CD4-positive, alpha-beta T cell treated with Interleukin-6 for 4 hours (primary cell): ENCODE data around the gene UBAP1L.
A peak's percentile ranks its signal among the peaks of the same experiment; 100 is the strongest.
"Not testable (repeated sequence)": the region's sequence is repeated elsewhere in the genome, so short reads cannot be mapped to it uniquely, and the experiment has no call there.

ENCODE experiments used
- DNase-seq: peaks from one replicate; pipeline ENCODE4 v3.0.0-alpha.2; 2020; ENCODE audit warnings: mixed read lengths

UBAP1L gene

GRCh38 chr15:65062061-65062460, 52.9 kb downstream of the UBAP1L start:
- no peak for DNase-seq

GRCh38 chr15:65060641-65061397, 54.2 kb downstream of the UBAP1L start:
- no peak for DNase-seq

GRCh38 chr15:65059931-65060596, 54.9 kb downstream of the UBAP1L start:
- DNase-seq = no peak

GRCh38 chr15:65059369-65059750, 55.6 kb downstream of the UBAP1L start:
- DNase-seq = no peak

GRCh38 chr15:65058394-65059368, 56.3 kb downstream of the UBAP1L start:
- no peak for DNase-seq

- no peak for DNase-seq
Observed at GRCh38 chr15:65057549-65057940, 57.5 kb downstream of the UBAP1L start.

GRCh38 chr15:65056868-65057548, 58.0 kb downstream of the UBAP1L start:
- no peak for DNase-seq

GRCh38 chr15:65056106-65056505, 58.9 kb downstream of the UBAP1L start:
- DNase-seq = no peak

- DNase-seq = no peak
Observed at GRCh38 chr15:65055201-65055870, 59.7 kb downstream of the UBAP1L start.

GRCh38 chr15:65054333-65055200, 60.4 kb downstream of the UBAP1L start:
- DNase-seq = peak; percentile 63

- no peak for DNase-seq
Observed at GRCh38 chr15:65052956-65053355, 62.0 kb downstream of the UBAP1L start.

- no peak for DNase-seq
Observed at GRCh38 chr15:65051266-65051665, 63.7 kb downstream of the UBAP1L start.

- DNase-seq = no peak
Observed at GRCh38 chr15:65050270-65050669, 64.7 kb downstream of the UBAP1L start.

- DNase-seq = peak; percentile 88
Observed at GRCh38 chr15:65049418-65049840, 65.6 kb downstream of the UBAP1L start.

GRCh38 chr15:65048241-65048640, 66.8 kb downstream of the UBAP1L start:
- no peak for DNase-seq

- DNase-seq = no peak
Observed at GRCh38 chr15:65044724-65045481, 70.1 kb downstream of the UBAP1L start, which contains the start of gene SLC51B. Gene SLC51B (plus strand): TSS chr15:65045387. CDS start chr15:65050005, 4,618 bp downstream.

- DNase-seq = not testable (repeated sequence)
Observed at GRCh38 chr15:65044218-65044617, 70.8 kb downstream of the UBAP1L start.

- no peak for DNase-seq
Observed at GRCh38 chr15:65042776-65043327, 72.1 kb downstream of the UBAP1L start.
